Left lung (tissue), 10 donors: ENCODE measurements around the gene SPATA13. TPM values are rescaled to one million over a fixed set of nuclear protein-coding genes. Genes with fewer than 3 reads are reported as not detected.

Experiments used
- ATAC-seq: fragments of 200-7000 bp; cut with Tn5 transposase; one replicate; pipeline ENCODE4 v1.9.1; 2020; ENCODE audit warnings: moderate library complexity
- DNase-seq, 4 donors: peaks; one replicate each; pipeline ENCODE4 v3.0.0-alpha.2; 2013 to 2020
- H3K27ac ChIP-seq, 2 donors: fragments of 200-600 bp; sonication (generic) in 1 of 2; one replicate each; pipeline versions ENCODE4 v1.5.0 to v1.8.0; 2020 to 2021
- H3K27me3 ChIP-seq, 2 donors: fragments of 200-600 bp; sonication (generic) in 1 of 2; one replicate each; pipeline versions ENCODE4 v1.5.0 to v1.8.0; 2020 to 2021
- H3K36me3 ChIP-seq, 2 donors: fragments of 200-600 bp; sonication (generic) in 1 of 2; one replicate each; pipeline versions ENCODE4 v1.5.0 to v1.8.0; 2020 to 2021
- H3K4me1 ChIP-seq, 2 donors: fragments of 200-600 bp; one replicate each; pipeline ENCODE4 v1.8.0; 2021
- H3K4me3 ChIP-seq, 2 donors: fragments of 200-600 bp; sonication (generic) in 1 of 2; one replicate each; pipeline versions ENCODE4 v1.5.0 to v1.8.0; 2020 to 2021; ENCODE audit warnings: mild to moderate bottlenecking in 1 of 2
- H3K9me3 ChIP-seq, 2 donors: fragments of 200-600 bp; sonication (generic) in 1 of 2; one replicate each; pipeline versions ENCODE4 v1.5.0 to v1.8.0; 2020 to 2021
- CTCF ChIP-seq, 2 donors: fragments of 200-600 bp; sonication (generic) in 1 of 2; IDR thresholded peaks; one replicate each; pipeline versions ENCODE4 v1.5.0 to v1.8.0; 2021; ENCODE audit warnings: antibody characterized with exemption in 2 of 2
- intact Hi-C, 2 donors: fragments of 100-400 bp; cut with DNase I; formaldehyde crosslinking; loops; one replicate each; pipeline versions ENCODE4 v1.11.2 to v1.14.2; 2022
- polyA plus RNA-seq, 6 donors: library from polyadenylated mRNA; unstranded; fragments of 120-200 nt; gene quantifications; one replicate each; pipeline ENCODE4 v1.2.1, GENCODE V29; 2013; ENCODE audit not compliant: insufficient read length in 6 of 6
- total RNA-seq, 2 donors: library from RNA; stranded (reverse); fragmentation: NEBNext Ultra II Directional; extraction: Animal tissue kit (Norgen Biotek cat#: 25700); gene quantifications; one replicate each; pipeline ENCODE4 v1.2.1, GENCODE V29; 2021
- donor health status: DM: no; HTN: yes; CAD: no.
- donor health status: DM: no; HTN: no; CAD: no.

The SPATA13 gene
- total and polyA plus RNA-seq, 8 donors, result 11.4 to 31.4 (median 14.7) TPM

GRCh38 chr13:24275041-24275440 is 114.5 kb downstream of the SPATA13 start:
- Histone ChIP-seq H3K4me3 (no peak overlapping the region), H3K36me3 (no peaks in the 10 kb centered on the region), H3K4me1 (peaks cover 24 to 94% of the 10 kb centered on the region in 2 donors), H3K27me3 (no peaks in the 10 kb centered on the region), H3K27ac (peak overlapping the region in 1 of 2 donors; percentile 95), H3K9me3 (no peaks in the 10 kb centered on the region)
- ATAC-seq (no peak), DNase-seq (no peak)
- intact Hi-C loops, result no loop called here
- TF ChIP-seq CTCF (IDR thresholded peaks at IDR 0.05), result no peak

GRCh38 chr13:24276306-24276705 is 115.8 kb downstream of the SPATA13 start:
- TF ChIP-seq CTCF (IDR thresholded peaks at IDR 0.05), result no peak

GRCh38 chr13:24276861-24277260 is 116.3 kb downstream of the SPATA13 start:
- H3K27me3 ChIP-seq, result no peaks in the 10 kb centered on the region
- peak overlapping the region in 1 of 2 donors; percentile 67 for H3K27ac ChIP-seq
- ATAC-seq, result no peak
- no peaks in the 10 kb centered on the region for H3K9me3 ChIP-seq
- no peak overlapping the region for H3K4me3 ChIP-seq
- H3K36me3 ChIP-seq, result no peaks in the 10 kb centered on the region
- intact Hi-C loops, result no loop called here
- TF ChIP-seq CTCF (IDR thresholded peaks at IDR 0.05), result no peak
- peaks cover 24 to 92% of the 10 kb centered on the region in 2 donors for H3K4me1 ChIP-seq
- DNase-seq, result no peak

More at GRCh38 chr13:24276306-24276705, 115.8 kb downstream of the SPATA13 start:
- peaks cover 24 to 94% of the 10 kb centered on the region in 2 donors for H3K4me1 ChIP-seq
- no peaks in the 10 kb centered on the region for H3K27me3 ChIP-seq
- ATAC-seq, result no peak
- intact Hi-C loops, result no loop called here
- peak overlapping the region in 1 of 2 donors; percentile 67 for H3K27ac ChIP-seq
- no peaks in the 10 kb centered on the region for H3K9me3 ChIP-seq
- DNase-seq, result no peak
- no peaks in the 10 kb centered on the region for H3K36me3 ChIP-seq
- no peak overlapping the region for H3K4me3 ChIP-seq

- DNase-seq (no peak), ATAC-seq (no peak)
- Histone ChIP-seq H3K4me3 (no peak overlapping the region), H3K4me1 (peaks cover 19 to 91% of the 10 kb centered on the region in 2 donors), H3K27me3 (no peaks in the 10 kb centered on the region), H3K36me3 (peaks cover 0 to 6% of the 10 kb centered on the region in 2 donors), H3K27ac (no peak overlapping the region), H3K9me3 (no peaks in the 10 kb centered on the region)
- intact Hi-C loops, result no loop called here
- TF ChIP-seq CTCF (IDR thresholded peaks at IDR 0.05), result no peak
Measured at GRCh38 chr13:24277761-24278160, 117.2 kb downstream of the SPATA13 start.

GRCh38 chr13:24279327-24280110 is 119.0 kb downstream of the SPATA13 start:
- Histone ChIP-seq H3K9me3 (no peaks in the 10 kb centered on the region), H3K4me1 (peaks cover 9 to 78% of the 10 kb centered on the region in 2 donors), H3K36me3 (peaks cover 0 to 23% of the 10 kb centered on the region in 2 donors), H3K27ac (peak overlapping the region in 1 of 2 donors; percentile 74), H3K27me3 (no peaks in the 10 kb centered on the region), H3K4me3 (no peak overlapping the region)
- no peak for TF ChIP-seq CTCF (IDR thresholded peaks at IDR 0.05)
- intact Hi-C loops, result no loop called here
- ATAC-seq (peak; percentile 35), DNase-seq (no peak)
